Gastroesophageal sphincter (tissue), 3 donors: ENCODE measurements around the gene IL1RAPL2.

ENCODE experiments used
- CTCF ChIP-seq, 4 experiments: fragments of 200-600 bp in 2 of 4; fragments of 450-650 bp in 2 of 4; sonication (generic) in 1 of 4; IDR thresholded peaks; one replicate each; pipeline ENCODE4 v1.5.1; 2017 to 2019; ENCODE audit warnings: antibody characterized with exemption in 4 of 4, mild to moderate bottlenecking in 2 of 4, moderate library complexity in 2 of 4
- POLR2A ChIP-seq, 2 donors: fragments of 450-650 bp; IDR thresholded peaks; one replicate each; pipeline ENCODE4 v1.6.1; 2017; ENCODE audit warnings: antibody characterized with exemption in 2 of 2, mild to moderate bottlenecking in 2 of 2, moderate library complexity in 1 of 2

GRCh38 chrX:105323928-105324327, 757.9 kb downstream of the IL1RAPL2 start:
- TF ChIP-seq CTCF (IDR thresholded peaks at IDR 0.05): no peak
- no peak for TF ChIP-seq POLR2A (IDR thresholded peaks at IDR 0.05)
